DOHH2 (cell line): ENCODE results near the gene PIGBOS1.

Source experiments
- H3F3A ChIP-seq: fragments of 200-600 bp; sonication (generic), shearing (Covaris generic); 2 replicates; pipeline ENCODE4 v1.6.0; 2016; ENCODE audit warnings: antibody characterized with exemption, mild to moderate bottlenecking; ENCODE audit not compliant: control insufficient read depth, insufficient read depth
- H3K27ac ChIP-seq: fragments of 200-600 bp; sonication (generic); 2 replicates; pipeline ENCODE4 v1.5.1; 2014; ENCODE audit warnings: low read depth, mild to moderate bottlenecking, low read length, moderate library complexity
- H3K27me3 ChIP-seq: fragments of 200-600 bp; sonication (generic); 2 replicates; pipeline ENCODE4 v1.6.1; 2014; ENCODE audit warnings: mild to moderate bottlenecking, low read length, mixed read lengths; ENCODE audit not compliant: control insufficient read depth
- H3K36me3 ChIP-seq: fragments of 200-600 bp; sonication (generic); 2 replicates; pipeline ENCODE4 v1.6.1; 2014; ENCODE audit warnings: mild to moderate bottlenecking, low read length, moderate library complexity, mixed read lengths; ENCODE audit not compliant: control insufficient read depth
- H3K4me1 ChIP-seq: fragments of 200-600 bp; sonication (generic); 2 replicates; pipeline ENCODE4 v1.6.1; 2014; ENCODE audit warnings: mild to moderate bottlenecking, low read length, mixed read lengths; ENCODE audit not compliant: control insufficient read depth
- H3K4me2 ChIP-seq: fragments of 200-600 bp; sonication (generic); 2 replicates; pipeline ENCODE4 v1.6.0; 2014; ENCODE audit warnings: mild to moderate bottlenecking, low read length, moderate library complexity
- H3K4me3 ChIP-seq: fragments of 200-600 bp; sonication (generic); 2 replicates; pipeline ENCODE4 v1.5.1; 2014; ENCODE audit warnings: mild to moderate bottlenecking, low read length, mixed read lengths
- H3K79me2 ChIP-seq: fragments of 200-600 bp; sonication (generic); 2 replicates; pipeline ENCODE4 v1.6.1; 2014; ENCODE audit warnings: mild to moderate bottlenecking, low read length, mixed read lengths; ENCODE audit not compliant: control insufficient read depth
- H3K9me2 ChIP-seq: fragments of 200-600 bp; sonication (generic); replicated peaks from 2 replicates; pipeline ENCODE4 v1.6.1; 2014; ENCODE audit warnings: mild to moderate bottlenecking, low read length, mixed read lengths; ENCODE audit not compliant: control insufficient read depth
- H3K9me3 ChIP-seq: fragments of 200-600 bp; sonication (generic); 2 replicates; pipeline ENCODE4 v1.6.1; 2014; ENCODE audit warnings: antibody characterized with exemption, low read length, mixed read lengths; ENCODE audit not compliant: control insufficient read depth, insufficient read depth
- H4K20me1 ChIP-seq: fragments of 200-600 bp; sonication (generic); 2 replicates; pipeline ENCODE4 v1.6.0; 2014; ENCODE audit warnings: low read depth, mild to moderate bottlenecking, antibody characterized with exemption, low read length, moderate library complexity; ENCODE audit not compliant: control insufficient read depth, insufficient read depth
- CTCF ChIP-seq: fragments of 200-600 bp; sonication (generic); IDR thresholded peaks from one replicate; pipeline ENCODE4 v1.5.1; 2014; ENCODE audit warnings: antibody characterized with exemption, mild to moderate bottlenecking, low read depth, low read length; ENCODE audit not compliant: poor library complexity, severe bottlenecking
- EZH2phosphoT487 ChIP-seq: fragments of 200-600 bp; sonication (generic); IDR thresholded peaks from 2 replicates; pipeline ENCODE4 v1.6.1; 2017; ENCODE audit warnings: borderline replicate concordance, mild to moderate bottlenecking, antibody characterized with exemption, low read length, moderate library complexity, mixed read lengths

The PIGBOS1 gene

GRCh38 chr15:55318588-55319494 lies at the start of gene PIGBOS1, which contains the start of gene PIGB:
PIGBOS1 (minus strand) TSS chr15:55319123; CDS start chr15:55317792, 1,331 bp downstream.
PIGB (plus strand) TSS chr15:55319222; CDS start chr15:55319251, 29 bp downstream.
- Histone ChIP-seq H3K9me2 (no peaks in the 10 kb centered on the region), H3K4me1 (peaks cover 27% of the 10 kb centered on the region), H3F3A (0 out of 2 replicates have a peak, but pooled peaks cover 6% of the 10 kb centered on the region), H3K4me3 (peak within 1 kb of the TSS; percentile 99), H3K36me3 (peaks cover 14% of the 10 kb centered on the region), H4K20me1 (no peaks in the 10 kb centered on the region), H3K4me2 (peak within 1 kb of the TSS; percentile 80), H3K79me2 (peaks cover 68% of the 10 kb centered on the region), H3K9me3 (no peaks in the 10 kb centered on the region), H3K27me3 (no peaks in the 10 kb centered on the region), H3K27ac (peak within 1 kb of the TSS; percentile 84)
- TF ChIP-seq CTCF, result no peak

- Histone ChIP-seq H4K20me1 (no peaks in the 10 kb centered on the region), H3K4me3 (no peak overlapping the region), H3K9me2 (no peaks in the 10 kb centered on the region), H3F3A (no peaks in the 10 kb centered on the region), H3K9me3 (no peaks in the 10 kb centered on the region), H3K4me1 (no peaks in the 10 kb centered on the region; the same call in 1 of the 2 replicates), H3K36me3 (no peaks in the 10 kb centered on the region), H3K4me2 (no peak overlapping the region), H3K27ac (no peak overlapping the region), H3K79me2 (no peaks in the 10 kb centered on the region), H3K27me3 (no peaks in the 10 kb centered on the region)
- no peak for TF ChIP-seq CTCF
- no peak for TF ChIP-seq EZH2phosphoT487
Observed at GRCh38 chr15:55366981-55367380, 48.1 kb upstream of the PIGBOS1 start.

GRCh38 chr15:55362641-55363040 lies 43.7 kb upstream of the PIGBOS1 start:
- H4K20me1 ChIP-seq, result no peaks in the 10 kb centered on the region
- TF ChIP-seq EZH2phosphoT487 (no peak), CTCF (no peak)
- no peaks in the 10 kb centered on the region for H3K36me3 ChIP-seq
- no peaks in the 10 kb centered on the region for H3K4me1 ChIP-seq
- no peaks in the 10 kb centered on the region for H3K27me3 ChIP-seq
- H3K9me2 ChIP-seq, result no peaks in the 10 kb centered on the region
- no peaks in the 10 kb centered on the region for H3K79me2 ChIP-seq
- no peak overlapping the region for H3K27ac ChIP-seq
- no peak overlapping the region for H3K4me2 ChIP-seq
- no peak overlapping the region for H3K4me3 ChIP-seq
- H3F3A ChIP-seq, result no peaks in the 10 kb centered on the region
- no peaks in the 10 kb centered on the region for H3K9me3 ChIP-seq
